GM12872 (cell line): ENCODE data around the gene RPL41.

ENCODE experiments used
- TF ChIP-seq, protein P1 (sequence below): IDR thresholded peaks from 3 replicates; pipeline ENCODE4 v1.5.1; 2011; ENCODE audit warnings: low read depth, mild to moderate bottlenecking, low read length, moderate library complexity; ENCODE audit not compliant: insufficient read depth

Gene RPL41

DNA sequence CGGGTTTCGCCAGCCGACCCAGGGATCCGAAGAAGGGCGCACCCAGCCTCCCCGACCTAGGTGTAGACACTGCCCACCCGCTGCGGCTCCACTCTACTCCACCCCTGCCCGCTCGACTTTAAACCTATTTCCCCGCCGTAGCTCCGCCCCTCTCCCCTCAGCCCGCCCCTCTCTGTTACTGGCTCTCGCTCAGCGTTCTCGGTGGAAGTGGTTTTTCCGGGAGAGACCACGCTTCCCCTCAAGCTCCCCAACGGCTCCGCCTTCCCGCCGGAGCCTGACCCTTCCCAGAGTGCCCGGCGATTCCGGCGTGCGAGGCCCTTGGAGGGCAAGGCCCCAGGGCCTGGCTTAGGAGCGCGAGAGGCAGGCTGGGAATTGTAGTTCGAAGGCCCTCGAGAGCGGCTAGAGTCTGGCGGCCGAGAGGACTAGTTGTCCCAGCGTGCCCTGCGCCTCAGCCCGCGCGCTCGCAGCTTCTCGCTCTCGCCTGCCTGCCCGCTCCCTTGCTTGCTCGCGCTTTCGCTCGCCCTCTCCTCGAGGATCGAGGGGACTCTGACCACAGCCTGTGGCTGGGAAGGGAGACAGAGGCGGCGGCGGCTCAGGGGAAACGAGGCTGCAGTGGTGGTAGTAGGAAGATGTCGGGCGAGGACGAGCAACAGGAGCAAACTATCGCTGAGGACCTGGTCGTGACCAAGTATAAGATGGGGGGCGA lies 12.2 kb upstream of the RPL41 start, which contains the start of gene PA2G4:
Gene PA2G4, plus strand, starts transcription at position 451 of the 706 bp plus-strand sequence. Its CDS starts 179 bp downstream, at position 630.
- TF ChIP-seq, protein P1, sequence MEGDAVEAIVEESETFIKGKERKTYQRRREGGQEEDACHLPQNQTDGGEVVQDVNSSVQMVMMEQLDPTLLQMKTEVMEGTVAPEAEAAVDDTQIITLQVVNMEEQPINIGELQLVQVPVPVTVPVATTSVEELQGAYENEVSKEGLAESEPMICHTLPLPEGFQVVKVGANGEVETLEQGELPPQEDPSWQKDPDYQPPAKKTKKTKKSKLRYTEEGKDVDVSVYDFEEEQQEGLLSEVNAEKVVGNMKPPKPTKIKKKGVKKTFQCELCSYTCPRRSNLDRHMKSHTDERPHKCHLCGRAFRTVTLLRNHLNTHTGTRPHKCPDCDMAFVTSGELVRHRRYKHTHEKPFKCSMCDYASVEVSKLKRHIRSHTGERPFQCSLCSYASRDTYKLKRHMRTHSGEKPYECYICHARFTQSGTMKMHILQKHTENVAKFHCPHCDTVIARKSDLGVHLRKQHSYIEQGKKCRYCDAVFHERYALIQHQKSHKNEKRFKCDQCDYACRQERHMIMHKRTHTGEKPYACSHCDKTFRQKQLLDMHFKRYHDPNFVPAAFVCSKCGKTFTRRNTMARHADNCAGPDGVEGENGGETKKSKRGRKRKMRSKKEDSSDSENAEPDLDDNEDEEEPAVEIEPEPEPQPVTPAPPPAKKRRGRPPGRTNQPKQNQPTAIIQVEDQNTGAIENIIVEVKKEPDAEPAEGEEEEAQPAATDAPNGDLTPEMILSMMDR, result no peak

DNA sequence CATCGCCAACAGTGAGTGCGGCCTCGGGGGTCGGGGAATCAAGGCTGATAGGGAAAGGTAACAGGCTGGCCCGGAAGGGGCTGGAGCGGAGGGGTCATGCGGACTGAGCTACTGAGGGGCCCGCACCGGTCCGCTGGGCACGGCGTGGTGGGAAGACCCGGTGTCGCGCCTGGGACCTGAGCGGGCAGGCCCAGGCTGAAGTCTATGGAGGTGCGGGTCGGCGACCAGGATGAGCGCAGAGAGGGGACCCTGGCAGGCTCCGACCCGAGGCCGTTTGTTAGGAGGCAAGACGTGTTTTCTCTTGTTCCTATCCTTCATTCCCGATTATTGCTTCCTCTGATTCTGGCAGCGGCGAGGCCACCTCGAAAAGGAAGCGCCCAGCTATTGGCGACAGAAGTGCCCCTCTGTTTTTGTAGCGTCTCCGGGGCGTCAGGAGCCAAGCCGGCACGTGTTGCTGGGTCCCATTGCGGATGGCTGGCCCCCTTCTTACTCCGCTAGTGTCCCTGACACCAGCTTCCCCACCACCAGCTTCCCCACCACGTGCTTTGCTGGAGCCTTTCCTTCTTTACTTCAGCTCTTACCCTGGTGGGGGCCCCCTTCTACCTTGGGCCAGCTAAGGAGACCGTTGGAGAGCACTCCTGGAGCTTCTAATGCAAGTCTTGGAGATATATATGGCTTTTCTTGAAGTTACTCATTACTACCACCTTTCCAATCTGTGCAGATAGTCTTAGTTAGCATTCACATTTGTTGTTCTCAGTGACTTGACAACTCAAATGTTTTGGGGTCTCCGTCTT lies 11.4 kb upstream of the RPL41 start:
- TF ChIP-seq, protein P1, result 0 out of 3 replicates have a peak, but pooled peaks have one; percentile 1

DNA sequence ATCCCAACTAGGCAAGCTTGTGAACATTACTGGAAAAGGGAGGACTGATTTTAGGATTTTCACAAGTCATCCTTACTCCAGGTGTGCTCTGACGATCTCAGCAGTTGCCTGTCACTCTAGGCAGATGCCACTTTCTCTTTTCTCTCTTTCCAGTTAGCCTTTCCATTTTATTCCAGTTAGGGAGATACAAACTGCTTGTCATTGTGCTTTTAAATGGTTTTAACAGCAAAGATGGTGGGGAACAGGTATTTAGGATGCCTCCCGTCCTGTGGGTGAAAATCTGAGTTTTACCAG lies 10.9 kb upstream of the RPL41 start:
- TF ChIP-seq, protein P1, result no peak

DNA sequence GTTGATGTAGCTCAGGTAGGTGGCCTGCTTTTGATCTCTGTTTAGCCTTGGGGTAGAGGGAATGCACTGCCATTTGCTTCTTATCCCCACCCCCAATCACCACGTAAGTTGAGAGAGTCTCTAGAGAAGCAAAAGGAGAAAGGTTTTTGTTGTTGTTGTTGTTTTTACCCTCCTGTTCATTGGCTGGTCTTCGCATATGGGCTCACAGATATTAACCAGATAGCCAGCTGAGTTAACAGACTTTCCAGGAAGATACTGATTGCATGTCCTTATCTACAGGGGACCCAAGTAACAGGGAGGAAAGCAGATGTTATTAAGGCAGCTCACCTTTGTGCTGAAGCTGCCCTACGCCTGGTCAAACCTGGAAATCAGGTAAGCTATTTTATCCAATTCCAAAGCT lies 9.2 kb upstream of the RPL41 start:
- TF ChIP-seq, protein P1, result no peak

DNA sequence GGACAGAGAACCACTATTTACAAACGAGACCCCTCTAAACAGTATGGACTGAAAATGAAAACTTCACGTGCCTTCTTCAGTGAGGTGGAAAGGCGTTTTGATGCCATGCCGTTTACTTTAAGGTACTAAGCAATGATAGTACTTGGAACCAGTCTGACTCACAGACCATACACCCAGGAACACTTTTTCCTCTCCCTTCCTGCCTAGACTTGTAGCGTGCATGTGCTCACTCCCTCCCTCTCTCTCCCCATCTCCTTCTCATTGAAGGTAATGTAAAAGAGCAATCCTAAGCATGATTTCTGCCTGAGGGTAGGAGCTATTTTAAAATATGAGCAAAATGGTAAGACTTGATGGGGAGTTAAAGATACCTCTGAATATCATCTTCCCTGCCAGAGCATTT lies 5.9 kb upstream of the RPL41 start:
- TF ChIP-seq, protein P1, result no peak

DNA sequence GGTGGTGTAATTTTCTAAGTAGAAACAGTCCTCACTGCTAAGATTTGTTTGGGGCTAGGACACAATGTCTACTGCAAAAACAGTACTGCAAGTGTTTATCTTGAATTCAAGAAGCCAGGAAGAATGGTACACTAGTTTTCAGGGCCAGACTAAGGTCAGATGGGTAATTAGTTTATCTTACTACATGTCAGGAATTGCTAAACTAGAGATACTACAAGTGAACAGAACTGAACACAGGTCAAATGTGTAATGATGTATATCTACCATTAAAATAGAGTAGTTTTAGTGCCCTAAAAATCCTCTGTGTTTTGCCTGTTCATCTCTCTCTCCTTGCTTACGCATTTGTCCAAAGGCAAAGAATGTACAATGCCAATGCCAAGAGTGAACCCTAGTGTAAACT lies 2.3 kb upstream of the RPL41 start:
- TF ChIP-seq, protein P1, result no peak

DNA sequence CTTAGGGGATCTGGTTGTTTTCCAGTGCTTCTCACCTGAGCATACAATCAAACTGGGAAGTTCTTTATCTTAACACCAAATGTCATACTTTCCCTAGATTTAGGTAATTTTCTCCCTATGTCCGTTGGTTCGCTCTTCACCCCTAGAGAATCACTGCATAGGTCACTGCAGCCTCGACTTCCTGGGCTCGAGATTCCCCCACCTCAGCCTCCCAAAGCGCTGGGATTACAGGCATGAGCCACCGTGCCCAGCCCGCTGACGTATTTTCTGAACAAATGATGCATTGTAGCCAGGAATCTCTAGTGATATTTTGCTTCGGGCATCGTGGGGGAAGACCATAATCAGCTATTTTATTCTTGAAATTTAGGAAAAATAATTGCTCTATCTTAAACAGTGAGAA lies 1.1 kb upstream of the RPL41 start:
- TF ChIP-seq, protein P1, result no peak
